A673 (cell line): ENCODE data around the gene LYL1. TPM values are rescaled to one million over a fixed set of nuclear protein-coding genes. Genes with fewer than 3 reads are reported as not detected.

Source experiments
- BruUV-seq: library from RNA; stranded (reverse); fragments of 400-500 nt; replicated peaks from 2 replicates; lab custom pipeline; 2021; lab: Mats Ljungman, UMichigan
- CTCF ChIA-PET: fragments of 300-600 bp; sonication (Branson Sonifier 250); formaldehyde crosslinking; loops from one replicate; lab custom pipeline; 2022; ENCODE audit warnings: antibody characterized with exemption; lab: Charles Lee
- POLR2A ChIA-PET: fragments of 300-600 bp; sonication (Branson Sonifier 250); formaldehyde crosslinking; loops from one replicate; lab custom pipeline; 2022; ENCODE audit warnings: antibody characterized with exemption; ENCODE audit not compliant: low non-redundant PET; lab: Charles Lee
- DNase-seq: peaks from one replicate; pipeline ENCODE4 v3.0.0-alpha.2; 2015; ENCODE audit warnings: low spot score
- H3K27ac ChIP-seq: fragments of 200-600 bp; sonication (generic); 2 replicates; pipeline ENCODE4 v1.5.1; 2016; ENCODE audit warnings: mixed run types, low read depth, mild to moderate bottlenecking, mixed read lengths, antibody characterized with exemption, low read length; ENCODE audit not compliant: poor library complexity, severe bottlenecking
- H3K27me3 ChIP-seq: fragments of 200-600 bp; sonication (generic); replicated peaks from 2 replicates; pipeline ENCODE4 v1.6.1; 2017; ENCODE audit warnings: mixed run types, low read depth, mild to moderate bottlenecking, mixed read lengths, antibody characterized with exemption, low read length; ENCODE audit not compliant: insufficient read depth, poor library complexity
- H3K36me3 ChIP-seq: fragments of 200-600 bp; sonication (generic); 2 replicates; pipeline ENCODE4 v1.6.1; 2016; ENCODE audit warnings: mixed run types, mild to moderate bottlenecking, mixed read lengths, antibody characterized with exemption, low read length; ENCODE audit not compliant: insufficient read depth, poor library complexity, severe bottlenecking
- H3K4me1 ChIP-seq: fragments of 200-600 bp; sonication (generic); 2 replicates; pipeline ENCODE4 v1.6.1; 2017; ENCODE audit warnings: mixed run types, mild to moderate bottlenecking, mixed read lengths, antibody characterized with exemption, low read length; ENCODE audit not compliant: insufficient read depth, poor library complexity, severe bottlenecking
- H3K4me3 ChIP-seq: fragments of 200-600 bp; sonication (generic); 2 replicates; pipeline ENCODE4 v1.5.1; 2016; ENCODE audit warnings: low read depth, mixed run types, mild to moderate bottlenecking, mixed read lengths, low read length; ENCODE audit not compliant: poor library complexity, severe bottlenecking
- H3K9me3 ChIP-seq: fragments of 200-600 bp; sonication (generic); 2 replicates; pipeline ENCODE4 v1.6.1; 2016; ENCODE audit warnings: mixed run types, low read depth, mild to moderate bottlenecking, mixed read lengths, antibody characterized with exemption, low read length; ENCODE audit not compliant: poor library complexity, severe bottlenecking
- CTCF ChIP-seq: fragments of 300-800, 200-600 bp; sonication (generic); conservative IDR thresholded peaks from 2 replicates; pipeline ENCODE4 v1.5.1; 2017; ENCODE audit warnings: low read depth, mild to moderate bottlenecking, antibody characterized with exemption, low read length, moderate library complexity, mixed read lengths
- EZH2 ChIP-seq: fragments of 200-600 bp; sonication (generic); IDR thresholded peaks from 2 replicates; pipeline ENCODE4 v1.6.1; 2017; ENCODE audit warnings: borderline replicate concordance, low read depth, mild to moderate bottlenecking, mixed read lengths, antibody characterized with exemption, low read length; ENCODE audit not compliant: poor library complexity, severe bottlenecking
- intact Hi-C: fragments of 100-400 bp; cut with micrococcal nuclease; formaldehyde crosslinking; loops from one replicate; pipeline ENCODE4 v1.10.0; 2022; ENCODE audit not compliant: unreplicated experiment
- total RNA-seq: library from RNA; stranded (reverse); gene quantifications from 2 replicates; pipeline ENCODE4 v1.2.3, GENCODE V29; 2021

The LYL1 gene
- total RNA-seq, 1 experiment from 2014 or later: not detected

GRCh38 chr19:13120031-13120430 is 17.4 kb upstream of the LYL1 start:
- POLR2A ChIA-PET: interaction anchor here (1.0 kb wide), 1 partner anchor 32 kb away, joined by 3 read pairs; no protein-coding TSS in a partner anchor
- peak overlapping the region; percentile 82 for H3K4me3 ChIP-seq
- TF ChIP-seq CTCF (no peak), EZH2 (no peak)
- H3K9me3 ChIP-seq: no peaks in the 10 kb centered on the region
- intact Hi-C loops: no loop called here
- peaks cover 47% of the 10 kb centered on the region for H3K4me1 ChIP-seq
- H3K27ac ChIP-seq: peak overlapping the region; percentile 95
- no TSS peak for BruUV-seq
- H3K27me3 ChIP-seq: no peaks in the 10 kb centered on the region
- DNase-seq: no peak
- peaks cover 13% of the 10 kb centered on the region for H3K36me3 ChIP-seq
- CTCF ChIA-PET: interaction anchor here (0.8 kb wide), 1 partner anchor 30 kb away, joined by 3 read pairs; the partner anchor contains the start of genes IER2 and STX10

GRCh38 chr19:13119627-13120026 is 17.0 kb upstream of the LYL1 start:
- H3K27ac ChIP-seq: peak overlapping the region; percentile 95
- BruUV-seq: no TSS peak
- no peak for DNase-seq
- H3K4me3 ChIP-seq: peak overlapping the region; percentile 82
- ChIA-PET CTCF (no interaction called here), POLR2A (interaction anchor here (1.0 kb wide), 1 partner anchor 33 kb away, joined by 3 read pairs; no protein-coding TSS in a partner anchor)
- peaks cover 48% of the 10 kb centered on the region for H3K4me1 ChIP-seq
- H3K9me3 ChIP-seq: no peaks in the 10 kb centered on the region
- H3K36me3 ChIP-seq: peaks cover 17% of the 10 kb centered on the region
- TF ChIP-seq CTCF (no peak), EZH2 (no peak)
- intact Hi-C loops: loop anchor here (2.0 kb wide), 1 partner anchor 31 kb away; the partner anchor contains the start of genes IER2 and STX10
- H3K27me3 ChIP-seq: no peaks in the 10 kb centered on the region

- no peaks in the 10 kb centered on the region for H3K9me3 ChIP-seq
- peaks cover 46% of the 10 kb centered on the region for H3K4me1 ChIP-seq
- POLR2A ChIA-PET: interaction anchor here (1.8 kb wide), 1 partner anchor 34 kb away, joined by 6 read pairs; no protein-coding TSS in a partner anchor
- H3K27me3 ChIP-seq: no peaks in the 10 kb centered on the region
- H3K4me3 ChIP-seq: peak overlapping the region; percentile 82
- H3K36me3 ChIP-seq: peaks cover 15% of the 10 kb centered on the region
- no TSS peak for BruUV-seq
- TF ChIP-seq CTCF (no peak), EZH2 (no peak)
- peak overlapping the region; percentile 95 for H3K27ac ChIP-seq
- DNase-seq: peak; percentile 44
- CTCF ChIA-PET: no interaction called here
- intact Hi-C loops: loop anchor here (2.0 kb wide), 1 partner anchor 32 kb away; the partner anchor contains the start of genes IER2 and STX10
Measured at GRCh38 chr19:13118424-13119193, 16.0 kb upstream of the LYL1 start.
